Measurements from ENCODE around the gene CDKN2B-AS1.

- TF ChIP-seq MYC (IDR thresholded peaks at IDR 0.05; ENCODE audit: borderline replicate concordance, low read length) (no peak), REST (IDR thresholded peaks at IDR 0.05) (no peak), CTCF (IDR thresholded peaks at IDR 0.05) (no peak), MAFK (IDR thresholded peaks at IDR 0.05; ENCODE audit: partially characterized antibody) (no peak), BHLHE40 (IDR thresholded peaks at IDR 0.05; ENCODE audit: low read depth, low read length) (no peak), ZFP36 (IDR thresholded peaks at IDR 0.05; ENCODE audit: borderline replicate concordance, partially characterized antibody) (no peak), EP300 (IDR thresholded peaks at IDR 0.05) (no peak), ZNF302 (CRISPR knock-in tag; IDR thresholded peaks at IDR 0.05) (no peak), HMGXB4 (CRISPR knock-in tag; IDR thresholded peaks at IDR 0.05; ENCODE audit: borderline replicate concordance) (no peak), CEBPB (IDR thresholded peaks at IDR 0.05) (no peak)
- TF ChIP-seq, protein P1, sequence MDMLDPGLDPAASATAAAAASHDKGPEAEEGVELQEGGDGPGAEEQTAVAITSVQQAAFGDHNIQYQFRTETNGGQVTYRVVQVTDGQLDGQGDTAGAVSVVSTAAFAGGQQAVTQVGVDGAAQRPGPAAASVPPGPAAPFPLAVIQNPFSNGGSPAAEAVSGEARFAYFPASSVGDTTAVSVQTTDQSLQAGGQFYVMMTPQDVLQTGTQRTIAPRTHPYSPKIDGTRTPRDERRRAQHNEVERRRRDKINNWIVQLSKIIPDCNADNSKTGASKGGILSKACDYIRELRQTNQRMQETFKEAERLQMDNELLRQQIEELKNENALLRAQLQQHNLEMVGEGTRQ (IDR thresholded peaks at IDR 0.05) = no peak
- TF ChIP-seq, protein P2, sequence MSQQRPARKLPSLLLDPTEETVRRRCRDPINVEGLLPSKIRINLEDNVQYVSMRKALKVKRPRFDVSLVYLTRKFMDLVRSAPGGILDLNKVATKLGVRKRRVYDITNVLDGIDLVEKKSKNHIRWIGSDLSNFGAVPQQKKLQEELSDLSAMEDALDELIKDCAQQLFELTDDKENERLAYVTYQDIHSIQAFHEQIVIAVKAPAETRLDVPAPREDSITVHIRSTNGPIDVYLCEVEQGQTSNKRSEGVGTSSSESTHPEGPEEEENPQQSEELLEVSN (IDR thresholded peaks at IDR 0.05; ENCODE audit: borderline replicate concordance, low read depth) = no peak
- TF ChIP-seq, protein P3, sequence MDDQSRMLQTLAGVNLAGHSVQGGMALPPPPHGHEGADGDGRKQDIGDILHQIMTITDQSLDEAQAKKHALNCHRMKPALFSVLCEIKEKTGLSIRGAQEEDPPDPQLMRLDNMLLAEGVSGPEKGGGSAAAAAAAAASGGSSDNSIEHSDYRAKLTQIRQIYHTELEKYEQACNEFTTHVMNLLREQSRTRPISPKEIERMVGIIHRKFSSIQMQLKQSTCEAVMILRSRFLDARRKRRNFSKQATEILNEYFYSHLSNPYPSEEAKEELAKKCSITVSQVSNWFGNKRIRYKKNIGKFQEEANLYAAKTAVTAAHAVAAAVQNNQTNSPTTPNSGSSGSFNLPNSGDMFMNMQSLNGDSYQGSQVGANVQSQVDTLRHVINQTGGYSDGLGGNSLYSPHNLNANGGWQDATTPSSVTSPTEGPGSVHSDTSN (IDR thresholded peaks at IDR 0.05) = no peak
Measured at GRCh38 chr9:22068369-22068768, 73.8 kb downstream of the CDKN2B-AS1 start.
